Panc1 (cell line): ENCODE results near the gene PHLDB2. TPM values are rescaled to one million over a fixed set of nuclear protein-coding genes. Genes with fewer than 3 reads are reported as not detected.

ENCODE experiments used
- ATAC-seq: fragments of 200-7000 bp; cut with Tn5 transposase; 2 replicates; pipeline ENCODE4 v1.9.1; 2020; ENCODE audit warnings: mild to moderate bottlenecking, moderate library complexity
- BruUV-seq: library from RNA; stranded (reverse); fragments of 400-500 nt; replicated peaks from 2 replicates; lab custom pipeline; 2021; lab: Mats Ljungman, UMichigan
- CTCF ChIA-PET: fragments of 300-600 bp; sonication (Branson Sonifier 250); formaldehyde crosslinking; loops from one replicate; lab custom pipeline; 2022; ENCODE audit warnings: antibody characterized with exemption; lab: Charles Lee
- POLR2A ChIA-PET: fragments of 300-600 bp; sonication (Branson Sonifier 250); formaldehyde crosslinking; loops from one replicate; lab custom pipeline; 2022; ENCODE audit warnings: antibody characterized with exemption; lab: Charles Lee
- DNase-seq: peaks from one replicate; pipeline ENCODE4 v3.0.0-alpha.2; 2010; ENCODE audit warnings: low read depth, low spot score
- H3K27ac ChIP-seq: 2 replicates; pipeline ENCODE4 v1.5.1; 2011; ENCODE audit warnings: mild to moderate bottlenecking, low read length, inconsistent platforms
- H3K27me3 ChIP-seq: fragments of 200-500 bp; sonication (Bioruptor generic); 2 replicates; pipeline ENCODE4 v1.6.0; 2014; ENCODE audit warnings: low read length, inconsistent platforms; ENCODE audit not compliant: control insufficient read depth, insufficient read depth
- H3K36me3 ChIP-seq: fragments of 200-500 bp; sonication (Bioruptor generic); 2 replicates; pipeline ENCODE4 v1.5.1; 2014; ENCODE audit warnings: inconsistent platforms, mild to moderate bottlenecking, low read length, moderate library complexity; ENCODE audit not compliant: control insufficient read depth, insufficient read depth
- H3K4me1 ChIP-seq: 2 replicates; pipeline ENCODE4 v1.5.1; 2011; ENCODE audit warnings: inconsistent platforms, mild to moderate bottlenecking, low read length, moderate library complexity; ENCODE audit not compliant: control insufficient read depth, insufficient read depth
- H3K4me3 ChIP-seq, 2 experiments: 2 replicates each; pipeline ENCODE4 v1.5.1; 2011 to 2012; ENCODE audit warnings: low read depth in 2 of 2, low read length in 2 of 2, mild to moderate bottlenecking in 2 of 2, inconsistent platforms in 1 of 2, moderate library complexity in 1 of 2
- H3K9me3 ChIP-seq: fragments of 200-500 bp; sonication (Bioruptor generic); 2 replicates; pipeline ENCODE4 v1.5.1; 2014; ENCODE audit warnings: low read depth, mild to moderate bottlenecking, inconsistent platforms, low read length, moderate library complexity; ENCODE audit not compliant: control insufficient read depth, insufficient read depth
- CTCF ChIP-seq: fragments of 450-650 bp; IDR thresholded peaks from 2 replicates; pipeline ENCODE4 v1.5.1; 2017; ENCODE audit warnings: mild to moderate bottlenecking
- POLR2AphosphoS5 ChIP-seq: IDR thresholded peaks from 2 replicates; pipeline ENCODE4 v1.6.1; 2012; ENCODE audit warnings: mild to moderate bottlenecking, low read depth, low read length, moderate library complexity
- REST ChIP-seq, 2 experiments: IDR thresholded peaks; 2 replicates each; pipeline ENCODE4 v1.6.1; 2011 to 2012; ENCODE audit warnings: low read depth in 2 of 2, control low read depth in 1 of 2, low read length in 1 of 2, mild to moderate bottlenecking in 1 of 2, moderate library complexity in 1 of 2; ENCODE audit not compliant: insufficient read depth in 1 of 2
- SIN3A ChIP-seq: IDR thresholded peaks from 2 replicates; pipeline ENCODE4 v1.6.1; 2012; ENCODE audit warnings: low read depth, mild to moderate bottlenecking, low read length, moderate library complexity, borderline replicate concordance; ENCODE audit not compliant: insufficient read depth
- TCF7L2 ChIP-seq: IDR thresholded peaks from 2 replicates; pipeline ENCODE4 v1.6.1; 2011; ENCODE audit warnings: mild to moderate bottlenecking, low read depth, low read length, inconsistent platforms
- in situ Hi-C: cut with HindIII; loops from 2 replicates; pipeline ENCODE4 v1.10.0; 2016; ENCODE audit warnings: low sequenced_read_pairs, low pct_unique_long_range_greater_than_20kb
- intact Hi-C: fragments of 100-400 bp; cut with micrococcal nuclease; formaldehyde crosslinking; loops from one replicate; pipeline ENCODE4 v1.10.0; 2022; ENCODE audit not compliant: unreplicated experiment
- total RNA-seq: library from RNA; stranded (reverse); gene quantifications from one replicate; pipeline ENCODE4 v1.2.1, GENCODE V29; 2021; ENCODE audit not compliant: unreplicated experiment

The PHLDB2 gene
- total RNA-seq, 1 experiment from 2014 or later = 11.3 TPM

GRCh38 chr3:111831840-111832239 is 27.2 kb upstream of the PHLDB2 start:
- H3K9me3 ChIP-seq = no peaks in the 10 kb centered on the region
- no peak overlapping the region for H3K27ac ChIP-seq
- H3K36me3 ChIP-seq = no peaks in the 10 kb centered on the region
- DNase-seq (no peak), ATAC-seq (peak; percentile 66)
- no peaks in the 10 kb centered on the region for H3K4me1 ChIP-seq
- TF ChIP-seq REST (IDR thresholded peaks at IDR 0.05; ENCODE audit: insufficient read depth in 1 of 2, low read depth in 2 of 2, low read length in 1 of 2) (no peak), TCF7L2 (no peak), SIN3A (no peak), CTCF (no peak), POLR2AphosphoS5 (no peak)
- intact Hi-C loops (no loop called here), in situ Hi-C loops (no loop called here)
- POLR2A ChIA-PET = no interaction called here
- no TSS peak for BruUV-seq
- H3K4me3 ChIP-seq = no peak overlapping the region
- CTCF ChIA-PET = no interaction called here
- no peaks in the 10 kb centered on the region for H3K27me3 ChIP-seq

- DNase-seq = no peak
- no peak overlapping the region for H3K27ac ChIP-seq
- H3K4me1 ChIP-seq = no peaks in the 10 kb centered on the region
- ChIA-PET CTCF (no interaction called here), POLR2A (no interaction called here)
- BruUV-seq = no TSS peak
- no peaks in the 10 kb centered on the region for H3K9me3 ChIP-seq
- no peak for ATAC-seq
- intact Hi-C loops = no loop called here
- peaks cover 2% of the 10 kb centered on the region; the same call in 1 of the 2 replicates for H3K27me3 ChIP-seq
- TF ChIP-seq SIN3A = no peak
- no peak for TF ChIP-seq CTCF
- no peak for TF ChIP-seq POLR2AphosphoS5
- no peak for TF ChIP-seq TCF7L2
- TF ChIP-seq REST (IDR thresholded peaks at IDR 0.05; ENCODE audit: insufficient read depth in 1 of 2, low read depth in 2 of 2, low read length in 1 of 2) = no peak
- H3K4me3 ChIP-seq = no peak overlapping the region
- in situ Hi-C loops = no loop called here
- H3K36me3 ChIP-seq = no peaks in the 10 kb centered on the region
These were observed 22.0 kb upstream of the PHLDB2 start for GRCh38 chr3:111837112-111837511.
